NCI-H1105 treated with DMSO at 0.1 percent for 48 hours (cell line): ENCODE results near the gene NTRK2.
"Not testable (repeated sequence)": the region's sequence is repeated elsewhere in the genome, so short reads cannot be mapped to it uniquely, and the experiment has no call there.

Experiments
- DNase-seq: peaks from one replicate; lab custom pipeline; 2025; lab: John Stamatoyannopoulos, UW

NTRK2 gene

DNA sequence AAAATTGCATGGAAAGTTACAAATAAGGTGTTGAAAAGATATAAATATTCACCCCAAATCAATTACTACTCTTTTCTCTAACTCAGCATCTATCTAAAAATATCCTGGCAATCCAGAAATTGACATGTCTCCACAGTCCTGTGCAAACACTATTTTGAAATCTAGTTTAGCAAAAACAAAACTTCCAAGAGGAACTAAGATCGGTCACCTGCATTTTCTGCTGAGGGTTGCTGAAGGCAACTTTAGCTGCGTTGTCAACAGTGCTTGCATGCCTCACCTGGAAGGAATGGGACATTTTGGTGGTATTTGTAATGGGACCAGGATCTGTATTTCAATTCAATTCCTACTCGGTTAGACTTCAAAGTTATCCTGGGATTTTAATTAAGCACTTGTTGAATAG is 398.3 kb downstream of the NTRK2 start:
- no peak for DNase-seq

GRCh38 chr9:85069421-85069820 is 399.9 kb downstream of the NTRK2 start:
- not testable (repeated sequence) for DNase-seq
